PFSK-1 (cell line): Measurements from ENCODE around the gene CTSE.

Experiments
- POLR2AphosphoS5 ChIP-seq: IDR thresholded peaks from 2 replicates; pipeline ENCODE4 v1.6.1; 2012; ENCODE audit warnings: low read depth, mild to moderate bottlenecking, control low read depth, low read length, moderate library complexity
- REST ChIP-seq, 2 experiments: IDR thresholded peaks; 2 replicates each; pipeline versions ENCODE4 v1.6.1 to v1.8.0; 2011 to 2012; ENCODE audit warnings: low read depth in 2 of 2, low read length in 2 of 2, control low read depth in 1 of 2, inconsistent platforms in 1 of 2, mild to moderate bottlenecking in 1 of 2, moderate library complexity in 1 of 2; ENCODE audit not compliant: insufficient read depth in 1 of 2
- SIN3A ChIP-seq: IDR thresholded peaks from 2 replicates; pipeline ENCODE4 v1.6.1; 2012; ENCODE audit warnings: mild to moderate bottlenecking, low read length, moderate library complexity, borderline replicate concordance; ENCODE audit not compliant: insufficient read depth
- TAF1 ChIP-seq: IDR thresholded peaks from 2 replicates; pipeline ENCODE4 v1.6.1; 2012; ENCODE audit warnings: low read length, control low read depth, borderline replicate concordance; ENCODE audit not compliant: insufficient read depth

GRCh38 chr1:206002871-206003801 lies 20.6 kb downstream of the CTSE start, which contains the start of gene RAB7B:
- TF ChIP-seq POLR2AphosphoS5: no peak
- no peak for TF ChIP-seq SIN3A
- no peak for TF ChIP-seq TAF1
- no peak for TF ChIP-seq REST (IDR thresholded peaks at IDR 0.05; ENCODE audit: insufficient read depth in 1 of 2, low read depth in 2 of 2, low read length in 2 of 2)
